Fibroblast of skin of scalp (primary cell): Measurements from ENCODE around the gene PIM3.
A peak's percentile ranks its signal among the peaks of the same experiment; 100 is the strongest.

Experiments
- DNase-seq: peaks from one replicate; pipeline ENCODE4 v3.0.0-alpha.2; 2013

The PIM3 gene

GRCh38 chr22:49943771-49944398 is 16.7 kb upstream of the PIM3 start:
- DNase-seq, result no peak

DNA sequence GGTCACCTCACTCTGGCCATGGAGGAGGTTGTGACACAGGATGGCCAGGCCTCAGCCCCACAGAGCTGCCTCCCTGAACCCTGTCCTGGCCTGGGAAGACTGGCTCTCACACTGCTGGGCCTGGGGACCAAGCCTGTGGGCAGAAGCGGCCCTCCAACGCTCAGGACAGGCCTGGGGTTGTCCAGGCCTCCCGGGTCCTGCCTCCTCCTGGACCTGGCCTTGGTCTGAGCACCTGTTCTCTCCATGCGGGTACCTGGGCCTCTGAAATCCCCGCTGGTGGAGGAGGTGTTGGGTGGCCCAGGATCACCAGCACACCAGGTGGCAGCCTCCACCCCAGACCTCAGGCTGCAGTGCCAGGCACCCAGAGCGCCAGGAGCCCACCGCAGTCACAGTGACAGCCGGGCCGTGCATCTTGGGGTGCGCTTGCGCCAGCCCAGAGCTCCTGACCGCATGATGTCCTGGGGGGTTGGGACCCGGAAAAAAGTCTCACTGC is 16.1 kb upstream of the PIM3 start:
- DNase-seq, result no peak

DNA sequence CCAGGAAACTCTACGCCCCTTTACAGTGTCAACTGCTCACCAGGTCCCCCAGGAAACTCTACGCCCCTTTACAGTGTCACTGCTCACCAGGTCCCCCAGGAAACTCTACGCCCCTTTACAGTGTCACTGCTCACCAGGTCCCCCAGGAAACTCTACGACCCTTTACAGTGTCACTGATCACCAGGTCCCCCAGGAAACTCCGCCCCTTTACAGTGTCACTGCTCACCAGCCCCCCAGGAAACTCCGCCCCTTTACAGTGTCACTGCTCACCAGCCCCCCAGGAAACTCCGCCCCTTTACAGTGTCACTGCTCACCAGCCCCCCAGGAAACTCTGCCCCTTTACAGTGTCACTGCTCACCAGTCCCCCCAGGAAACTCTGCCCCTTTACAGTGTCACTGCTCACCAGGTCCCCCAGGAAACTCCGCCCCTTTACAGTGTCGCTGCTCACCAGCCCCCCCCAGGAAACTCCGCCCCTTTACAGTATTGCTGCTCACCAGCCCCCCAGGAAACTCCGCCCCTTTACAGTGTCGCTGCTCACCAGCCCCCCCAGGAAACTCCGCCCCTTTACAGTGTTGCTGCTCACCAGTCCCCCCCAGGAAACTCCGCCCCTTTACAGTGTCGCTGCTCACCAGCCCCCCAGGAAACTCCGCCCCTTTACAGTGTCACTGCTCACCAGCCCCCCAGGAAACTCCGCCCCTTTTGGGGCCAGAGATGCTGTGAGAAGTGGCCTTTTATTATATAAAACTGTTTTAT is 15.4 kb upstream of the PIM3 start:
- DNase-seq, result peak; percentile 52

GRCh38 chr22:49946612-49947295 is 13.8 kb upstream of the PIM3 start:
- DNase-seq, result no peak

DNA sequence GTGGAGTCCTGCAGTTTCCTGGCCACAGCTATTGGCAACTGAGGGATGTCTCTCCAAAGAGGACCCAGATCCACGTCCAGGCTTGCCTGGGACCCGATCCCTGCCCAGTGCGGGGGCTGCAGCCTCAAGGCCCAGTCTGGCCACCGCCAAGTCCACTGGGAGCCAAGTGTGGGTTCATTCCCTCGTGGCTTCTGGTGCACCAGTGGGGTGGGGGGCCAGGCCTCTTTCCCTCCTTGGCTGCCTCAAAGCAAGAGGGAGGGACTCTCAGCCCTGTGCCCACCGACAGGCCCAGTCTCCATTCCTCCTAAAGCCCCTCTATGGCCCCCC is 13.3 kb upstream of the PIM3 start:
- DNase-seq, result no peak

DNA sequence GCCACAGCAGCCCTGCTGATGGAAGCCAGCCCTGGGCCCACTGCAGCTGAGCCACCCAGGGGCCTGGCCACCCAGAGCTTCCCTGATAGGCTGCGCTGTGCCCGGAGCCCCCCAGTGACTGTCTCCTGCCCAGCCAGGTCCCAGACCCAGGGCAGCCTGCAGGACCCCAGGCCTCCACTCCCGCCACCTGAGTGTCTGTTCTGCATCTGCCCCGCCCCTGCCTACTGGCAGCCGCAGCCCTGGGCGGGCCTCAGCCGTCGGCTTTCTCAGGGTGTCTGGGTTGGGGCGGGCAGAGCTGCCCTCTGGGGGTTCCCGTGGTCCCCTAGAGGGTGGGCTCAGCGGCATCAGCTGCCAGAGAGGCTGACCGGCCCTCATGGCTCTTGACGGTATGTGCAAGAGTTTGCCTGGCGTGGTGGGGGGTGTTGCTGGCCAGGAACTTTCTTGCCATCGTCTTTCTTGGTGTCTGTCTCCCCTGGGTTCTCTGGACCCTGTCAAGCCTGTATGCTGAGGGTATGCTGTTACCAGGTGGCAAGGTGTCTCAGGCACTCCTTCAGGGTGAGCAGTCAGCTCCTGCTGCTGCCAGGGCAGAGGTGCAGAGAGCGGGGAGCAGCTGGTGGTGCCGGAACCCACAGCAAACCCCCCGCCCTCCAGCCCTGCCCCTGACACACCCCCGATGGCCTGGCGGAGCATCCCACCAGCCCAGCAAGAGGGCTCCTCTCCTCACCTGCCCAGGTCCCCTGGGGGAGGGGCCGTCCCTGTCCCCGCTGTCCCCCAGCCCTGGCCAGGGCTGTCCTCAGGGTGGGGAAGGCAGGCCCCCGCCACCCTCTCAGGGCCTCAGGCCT is 12.2 kb upstream of the PIM3 start:
- DNase-seq, result no peak

DNA sequence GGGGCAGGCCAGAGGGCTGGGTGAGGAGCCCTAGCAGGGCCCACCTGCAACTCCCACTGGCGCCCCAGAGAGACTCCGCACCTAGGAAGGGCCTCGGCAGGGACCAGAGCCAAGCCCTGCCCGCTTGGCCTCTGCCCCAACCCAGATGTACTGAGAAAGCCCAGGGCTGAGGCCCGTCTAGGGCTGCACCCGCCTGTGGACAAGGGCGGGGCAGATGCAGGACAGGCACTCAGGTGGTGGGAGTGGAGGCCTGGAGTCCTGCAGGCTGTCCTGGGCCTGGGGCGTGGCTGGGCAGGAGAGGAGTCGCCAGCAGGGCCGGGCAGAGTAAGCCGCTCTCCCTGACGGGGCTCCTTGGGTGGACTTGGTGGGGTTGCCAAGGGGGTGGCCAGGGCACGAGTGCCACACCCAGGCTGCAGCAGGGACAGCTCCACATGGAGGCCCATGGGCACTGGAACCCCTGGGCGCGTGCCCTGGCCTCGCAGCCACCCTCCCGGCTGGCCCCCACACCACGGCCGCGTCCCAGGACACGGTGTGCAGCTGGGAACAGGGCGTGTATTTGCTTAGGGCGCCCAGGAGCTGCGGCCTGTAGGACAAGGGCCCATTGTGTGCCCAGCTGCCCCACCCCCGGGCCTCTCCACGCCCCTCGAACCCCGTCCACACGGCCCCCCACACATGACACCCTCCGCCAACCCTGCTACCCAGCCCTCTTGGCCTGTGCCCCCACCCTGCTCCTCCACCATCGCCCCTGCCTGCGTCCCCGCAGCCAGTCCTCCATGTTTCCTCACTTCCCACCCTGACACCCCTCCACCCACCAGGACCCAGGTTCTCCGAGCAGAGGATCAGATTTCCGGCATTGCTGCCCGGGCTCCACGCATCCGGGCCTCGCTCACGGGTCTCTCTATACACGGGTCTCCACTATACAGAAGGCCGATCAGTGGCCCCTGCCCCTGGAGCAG is 11.3 kb upstream of the PIM3 start:
- no peak for DNase-seq

GRCh38 chr22:49949914-49950292 is 10.7 kb upstream of the PIM3 start:
- DNase-seq, result no peak

- no peak for DNase-seq
Observed at GRCh38 chr22:49950396-49950994, 10.1 kb upstream of the PIM3 start.

GRCh38 chr22:49951000-49951677 is 9.4 kb upstream of the PIM3 start:
- DNase-seq, result no peak

- no peak for DNase-seq
Observed at GRCh38 chr22:49951678-49951985, 8.9 kb upstream of the PIM3 start.

DNA sequence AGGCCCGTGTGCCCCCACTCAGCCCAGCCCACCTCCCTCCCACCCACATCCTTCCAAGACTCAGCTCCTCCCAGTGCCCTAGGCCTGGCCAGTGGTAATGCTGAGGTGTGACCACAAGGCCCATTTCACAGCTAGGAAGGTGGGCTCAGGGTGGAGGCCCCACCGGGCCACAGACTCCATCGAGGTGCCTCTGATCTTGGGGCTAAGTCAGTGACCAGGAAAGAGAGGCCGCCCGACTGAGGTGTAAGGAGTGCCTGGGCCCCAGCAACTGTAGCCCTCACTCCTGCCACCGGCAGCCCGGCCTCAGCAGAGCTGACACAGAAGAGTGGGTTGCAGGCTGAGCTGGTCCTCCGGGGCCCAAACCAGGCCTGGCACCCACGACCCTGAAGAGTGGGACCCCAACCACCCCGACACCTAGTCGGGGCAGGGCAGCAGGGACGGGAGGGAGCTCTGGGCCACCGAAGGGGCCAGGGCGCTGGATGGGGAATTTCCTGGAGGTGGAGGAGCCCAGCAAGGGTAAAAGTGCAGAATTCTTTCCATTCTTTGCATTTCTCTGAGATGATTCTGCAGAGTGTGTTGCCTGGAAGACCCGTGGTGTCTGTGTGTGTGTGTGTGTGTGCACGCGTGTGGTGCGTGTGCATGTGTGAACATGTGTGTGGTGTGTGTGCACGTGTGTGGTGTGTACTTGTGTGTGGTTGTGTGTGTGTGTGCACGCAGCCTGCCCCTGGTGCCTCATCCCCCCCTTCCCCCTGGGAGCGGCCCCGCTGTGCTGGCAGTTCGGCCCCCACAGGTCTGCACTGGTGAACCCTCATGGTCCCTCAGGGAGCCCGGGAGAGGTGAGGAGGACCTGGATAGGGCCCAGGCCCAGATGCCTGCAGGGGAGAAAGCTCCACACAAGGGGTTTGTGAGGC is 8.3 kb upstream of the PIM3 start:
- peak; percentile 93 for DNase-seq

- DNase-seq, result no peak
Observed at GRCh38 chr22:49953027-49953679, 7.4 kb upstream of the PIM3 start.

GRCh38 chr22:49953680-49954344 is 6.8 kb upstream of the PIM3 start:
- DNase-seq, result no peak

- no peak for DNase-seq
Observed at GRCh38 chr22:49954354-49954753, 6.2 kb upstream of the PIM3 start.

- no peak for DNase-seq
Observed at GRCh38 chr22:49954991-49955580, 5.5 kb upstream of the PIM3 start.

GRCh38 chr22:49955581-49956417 is 4.8 kb upstream of the PIM3 start:
- no peak for DNase-seq
